ENCODE measurements around the gene TAP2. TPM values are rescaled to one million over a fixed set of nuclear protein-coding genes. Genes with fewer than 3 reads are reported as not detected.

TAP2 gene
- total and polyA plus RNA-seq, 2 experiments from 2014 or later: 4.9 to 102 TPM

DNA sequence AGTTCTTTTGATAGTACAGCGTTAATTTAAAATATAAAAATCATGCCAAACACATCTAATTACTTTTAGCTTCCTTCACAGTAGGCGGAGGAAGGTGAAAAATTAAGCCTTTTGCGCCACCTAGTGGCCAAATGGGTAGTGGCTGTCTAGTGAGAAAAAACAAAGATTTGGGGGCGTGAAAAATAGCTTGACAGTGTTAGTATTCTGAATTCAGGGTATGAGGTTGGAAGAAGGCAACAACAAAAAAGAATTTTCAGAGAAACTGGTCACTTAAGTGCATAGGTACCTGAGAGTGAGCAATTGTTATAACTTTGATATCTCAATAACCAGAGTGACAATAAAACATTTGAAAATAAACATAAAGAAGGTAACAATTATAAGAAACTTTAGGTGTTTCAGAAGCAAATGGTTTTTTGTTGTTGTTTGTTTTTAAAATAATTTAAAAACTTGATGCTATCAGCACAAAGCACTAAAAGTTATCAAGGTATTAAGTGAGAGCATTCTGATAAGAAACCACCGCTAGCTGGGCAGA lies 29.8 kb upstream of the TAP2 start:
- Histone ChIP-seq H3K4me1 (ENCODE audit: insufficient read depth) (no peaks in the 10 kb centered on the region), H3K36me3 (ENCODE audit: insufficient read depth) (no peaks in the 10 kb centered on the region), H3K79me2 (replicated peaks; ENCODE audit: insufficient read depth) (no peaks in the 10 kb centered on the region), H3K27me3 (ENCODE audit: insufficient read depth) (no peaks in the 10 kb centered on the region), H3F3A (replicated peaks; ENCODE audit: low read depth) (no peaks in the 10 kb centered on the region), H3K4me3 (no peak overlapping the region), H4K20me1 (replicated peaks; ENCODE audit: insufficient read depth) (no peaks in the 10 kb centered on the region), H3K27ac (ENCODE audit: low read depth) (no peak overlapping the region), H3K9me2 (ENCODE audit: insufficient read depth) (no peaks in the 10 kb centered on the region), H2AFZ (no peak overlapping the region), H3K4me2 (no peak overlapping the region)
- Mint-ChIP-seq H3K27me3 (ENCODE audit: insufficient read depth, low read depth, poor library complexity) (peaks cover 4% of the 10 kb centered on the region), H3K36me3 (ENCODE audit: low read depth) (no peaks in the 10 kb centered on the region), H3K27ac (no peak overlapping the region), H3K4me1 (0 out of 3 replicates have a peak, but pooled peaks cover 3% of the 10 kb centered on the region), H3K4me3 (no peak overlapping the region), H3K9me3 (no peaks in the 10 kb centered on the region; the same call in 2 of the 3 replicates)
- ATAC-seq (peak; percentile 80), DNase-seq (ENCODE audit: low spot score) (peak; percentile 84)
- TF ChIP-seq, protein P1, sequence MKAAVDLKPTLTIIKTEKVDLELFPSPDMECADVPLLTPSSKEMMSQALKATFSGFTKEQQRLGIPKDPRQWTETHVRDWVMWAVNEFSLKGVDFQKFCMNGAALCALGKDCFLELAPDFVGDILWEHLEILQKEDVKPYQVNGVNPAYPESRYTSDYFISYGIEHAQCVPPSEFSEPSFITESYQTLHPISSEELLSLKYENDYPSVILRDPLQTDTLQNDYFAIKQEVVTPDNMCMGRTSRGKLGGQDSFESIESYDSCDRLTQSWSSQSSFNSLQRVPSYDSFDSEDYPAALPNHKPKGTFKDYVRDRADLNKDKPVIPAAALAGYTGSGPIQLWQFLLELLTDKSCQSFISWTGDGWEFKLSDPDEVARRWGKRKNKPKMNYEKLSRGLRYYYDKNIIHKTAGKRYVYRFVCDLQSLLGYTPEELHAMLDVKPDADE (IDR thresholded peaks at IDR 0.05): no peak
- TF ChIP-seq POLR2AphosphoS5 (IDR thresholded peaks at IDR 0.05; ENCODE audit: low read depth) (no peak), CREB1 (CRISPR knock-in tag; IDR thresholded peaks at IDR 0.05; ENCODE audit: low read depth) (no peak), JUNB (IDR thresholded peaks at IDR 0.05; ENCODE audit: unreplicated experiment) (no peak), EZH2 (IDR thresholded peaks at IDR 0.05; ENCODE audit: low read depth, unreplicated experiment) (no peak), EZH2phosphoT487 (IDR thresholded peaks at IDR 0.05; ENCODE audit: unreplicated experiment) (no peak), ZNF114 (CRISPR knock-in tag; IDR thresholded peaks at IDR 0.05) (no peak)
- TF ChIP-seq, protein P2, sequence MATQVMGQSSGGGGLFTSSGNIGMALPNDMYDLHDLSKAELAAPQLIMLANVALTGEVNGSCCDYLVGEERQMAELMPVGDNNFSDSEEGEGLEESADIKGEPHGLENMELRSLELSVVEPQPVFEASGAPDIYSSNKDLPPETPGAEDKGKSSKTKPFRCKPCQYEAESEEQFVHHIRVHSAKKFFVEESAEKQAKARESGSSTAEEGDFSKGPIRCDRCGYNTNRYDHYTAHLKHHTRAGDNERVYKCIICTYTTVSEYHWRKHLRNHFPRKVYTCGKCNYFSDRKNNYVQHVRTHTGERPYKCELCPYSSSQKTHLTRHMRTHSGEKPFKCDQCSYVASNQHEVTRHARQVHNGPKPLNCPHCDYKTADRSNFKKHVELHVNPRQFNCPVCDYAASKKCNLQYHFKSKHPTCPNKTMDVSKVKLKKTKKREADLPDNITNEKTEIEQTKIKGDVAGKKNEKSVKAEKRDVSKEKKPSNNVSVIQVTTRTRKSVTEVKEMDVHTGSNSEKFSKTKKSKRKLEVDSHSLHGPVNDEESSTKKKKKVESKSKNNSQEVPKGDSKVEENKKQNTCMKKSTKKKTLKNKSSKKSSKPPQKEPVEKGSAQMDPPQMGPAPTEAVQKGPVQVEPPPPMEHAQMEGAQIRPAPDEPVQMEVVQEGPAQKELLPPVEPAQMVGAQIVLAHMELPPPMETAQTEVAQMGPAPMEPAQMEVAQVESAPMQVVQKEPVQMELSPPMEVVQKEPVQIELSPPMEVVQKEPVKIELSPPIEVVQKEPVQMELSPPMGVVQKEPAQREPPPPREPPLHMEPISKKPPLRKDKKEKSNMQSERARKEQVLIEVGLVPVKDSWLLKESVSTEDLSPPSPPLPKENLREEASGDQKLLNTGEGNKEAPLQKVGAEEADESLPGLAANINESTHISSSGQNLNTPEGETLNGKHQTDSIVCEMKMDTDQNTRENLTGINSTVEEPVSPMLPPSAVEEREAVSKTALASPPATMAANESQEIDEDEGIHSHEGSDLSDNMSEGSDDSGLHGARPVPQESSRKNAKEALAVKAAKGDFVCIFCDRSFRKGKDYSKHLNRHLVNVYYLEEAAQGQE (IDR thresholded peaks at IDR 0.05; ENCODE audit: unreplicated experiment): no peak
- TF ChIP-seq, protein P3, sequence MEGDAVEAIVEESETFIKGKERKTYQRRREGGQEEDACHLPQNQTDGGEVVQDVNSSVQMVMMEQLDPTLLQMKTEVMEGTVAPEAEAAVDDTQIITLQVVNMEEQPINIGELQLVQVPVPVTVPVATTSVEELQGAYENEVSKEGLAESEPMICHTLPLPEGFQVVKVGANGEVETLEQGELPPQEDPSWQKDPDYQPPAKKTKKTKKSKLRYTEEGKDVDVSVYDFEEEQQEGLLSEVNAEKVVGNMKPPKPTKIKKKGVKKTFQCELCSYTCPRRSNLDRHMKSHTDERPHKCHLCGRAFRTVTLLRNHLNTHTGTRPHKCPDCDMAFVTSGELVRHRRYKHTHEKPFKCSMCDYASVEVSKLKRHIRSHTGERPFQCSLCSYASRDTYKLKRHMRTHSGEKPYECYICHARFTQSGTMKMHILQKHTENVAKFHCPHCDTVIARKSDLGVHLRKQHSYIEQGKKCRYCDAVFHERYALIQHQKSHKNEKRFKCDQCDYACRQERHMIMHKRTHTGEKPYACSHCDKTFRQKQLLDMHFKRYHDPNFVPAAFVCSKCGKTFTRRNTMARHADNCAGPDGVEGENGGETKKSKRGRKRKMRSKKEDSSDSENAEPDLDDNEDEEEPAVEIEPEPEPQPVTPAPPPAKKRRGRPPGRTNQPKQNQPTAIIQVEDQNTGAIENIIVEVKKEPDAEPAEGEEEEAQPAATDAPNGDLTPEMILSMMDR (conservative IDR thresholded peaks at IDR 0.05; ENCODE audit: low read depth in 2 of 2): peak; percentile 90 to 100

Data from GM23338 (cell line).